Suprapubic skin (tissue), 4 donors: ENCODE results near the gene RFC1. TPM values are rescaled to one million over a fixed set of nuclear protein-coding genes. Genes with fewer than 3 reads are reported as not detected.
"Not testable (repeated sequence)": the region's sequence is repeated elsewhere in the genome, so short reads cannot be mapped to it uniquely, and the experiment has no call there.

ENCODE experiments used
- DNase-seq, 2 donors: peaks; one replicate each; pipeline ENCODE4 v3.0.0-alpha.2; 2019; ENCODE audit warnings: low spot score in 2 of 2
- H3K27ac ChIP-seq: fragments of 200-600 bp; sonication (generic); one replicate; pipeline ENCODE4 v1.5.1; 2019
- H3K27me3 ChIP-seq: fragments of 200-600 bp; sonication (generic); one replicate; pipeline ENCODE4 v1.5.1; 2019
- H3K36me3 ChIP-seq: fragments of 200-600 bp; sonication (generic); one replicate; pipeline ENCODE4 v1.5.1; 2019
- H3K4me1 ChIP-seq: fragments of 200-600 bp; sonication (generic); one replicate; pipeline ENCODE4 v1.5.1; 2019
- H3K4me3 ChIP-seq: fragments of 200-600 bp; sonication (generic); one replicate; pipeline ENCODE4 v1.5.1; 2019; ENCODE audit warnings: mild to moderate bottlenecking
- H3K9me3 ChIP-seq: fragments of 200-600 bp; sonication (generic); one replicate; pipeline ENCODE4 v1.5.1; 2019
- CTCF ChIP-seq, 2 donors: fragments of 200-600 bp in 1 of 2; fragments of 450-650 bp in 1 of 2; sonication (generic) in 1 of 2; IDR thresholded peaks; one replicate each; pipeline ENCODE4 v1.5.1; 2016 to 2019; ENCODE audit warnings: antibody characterized with exemption in 2 of 2, mild to moderate bottlenecking in 1 of 2, moderate library complexity in 1 of 2
- EP300 ChIP-seq: sonication (generic); formaldehyde crosslinking; IDR thresholded peaks from one replicate; pipeline ENCODE4 v1.6.1; 2017; ENCODE audit warnings: antibody characterized with exemption
- POLR2A ChIP-seq, 2 donors: fragments of 450-650 bp; IDR thresholded peaks; one replicate each; pipeline ENCODE4 v1.6.1; 2017; ENCODE audit warnings: antibody characterized with exemption in 2 of 2, mild to moderate bottlenecking in 2 of 2, moderate library complexity in 2 of 2
- POLR2AphosphoS5 ChIP-seq, 3 donors: sonication (generic); formaldehyde crosslinking; IDR thresholded peaks; one replicate each; pipeline ENCODE4 v1.6.1; 2017; ENCODE audit warnings: antibody characterized with exemption in 3 of 3
- WGBS: methylation state at CpG from one replicate; pipeline ENCODE4 v1.1.5; 2018; 5-methylcytosine and 5-hydroxymethylcytosine counted together
- total RNA-seq, 4 donors: library from RNA; depleted of rRNA; stranded (reverse); fragments of >200 nt; gene quantifications; one replicate each; pipeline ENCODE4 v1.1.0, GENCODE V29; 2016

RFC1 gene
- 10 to 100 TPM; 24.9 to 40.1 (median 27.0) TPM for total RNA-seq

DNA sequence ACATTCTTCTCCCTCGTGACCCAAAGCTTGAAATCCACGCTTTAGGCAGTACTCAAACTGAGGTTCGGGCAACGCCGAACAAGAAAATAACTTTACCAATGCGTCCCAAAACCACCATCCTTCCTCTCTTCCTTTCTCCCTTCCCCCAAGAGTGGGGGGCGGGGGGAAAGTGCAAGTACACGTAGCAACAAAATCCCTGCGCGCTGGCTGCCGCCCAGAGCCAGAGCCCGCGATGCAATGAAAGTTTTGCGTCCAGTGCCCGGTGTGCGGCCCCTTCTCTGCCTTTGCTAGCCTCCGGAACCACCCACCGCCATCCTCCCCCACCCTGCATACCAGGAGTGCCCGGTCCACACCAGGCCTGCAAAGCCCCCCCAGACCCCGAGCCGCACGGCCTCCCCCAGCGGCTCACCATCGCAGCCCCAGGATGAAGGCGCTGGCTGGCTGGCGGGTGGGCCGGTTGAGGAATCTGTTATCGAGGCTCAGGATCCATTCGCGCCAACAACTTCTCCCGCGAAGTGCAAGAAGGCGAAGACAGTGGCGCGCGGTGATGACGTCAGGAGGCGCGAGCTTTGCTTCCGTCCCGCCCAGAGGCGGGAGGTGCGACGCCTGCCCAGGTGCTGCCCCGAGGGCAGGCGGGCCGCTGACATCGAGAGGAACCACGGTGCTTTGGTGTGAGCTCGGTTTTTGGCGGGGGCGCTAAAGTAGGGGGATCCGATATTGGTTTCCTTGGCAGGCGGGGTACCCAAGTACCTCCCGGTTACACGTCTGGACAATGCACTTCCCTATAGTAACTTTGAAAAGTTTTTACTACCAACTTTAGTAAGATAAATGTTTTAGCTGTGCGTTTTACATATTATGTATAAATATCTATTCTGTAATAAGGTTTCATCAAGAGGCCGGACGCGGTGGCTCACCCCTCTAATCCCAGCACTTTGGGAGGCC lies at the start of gene RFC1:
Gene RFC1 (minus strand): TSS at position 533 of the 942 bp plus-strand sequence. CDS start 121 bp downstream, at position 412.
- peak within 1 kb of the TSS; percentile 83 for H3K4me3 ChIP-seq
- DNase-seq = peak; percentile 95 to 97
- WGBS = 4% methylated on average over 38 of the region's 60 CpGs
- peaks cover 19% of the 10 kb centered on the region for H3K4me1 ChIP-seq
- TF ChIP-seq POLR2A (IDR thresholded peaks at IDR 0.05) (peak; percentile 43 to 47), POLR2AphosphoS5 (IDR thresholded peaks at IDR 0.05) (peak; percentile 5 to 95 (median 23)), EP300 (no peak)
- no peaks in the 10 kb centered on the region for H3K27me3 ChIP-seq
- no peaks in the 10 kb centered on the region for H3K36me3 ChIP-seq
- no peaks in the 10 kb centered on the region for H3K9me3 ChIP-seq
- peak within 1 kb of the TSS; percentile 82 for H3K27ac ChIP-seq

- no peak for TF ChIP-seq POLR2AphosphoS5 (IDR thresholded peaks at IDR 0.05)
- TF ChIP-seq POLR2A (IDR thresholded peaks at IDR 0.05) = no peak
- DNase-seq = no peak
- no peak overlapping the region for H3K4me3 ChIP-seq
- no peaks in the 10 kb centered on the region for H3K27me3 ChIP-seq
- H3K4me1 ChIP-seq = no peaks in the 10 kb centered on the region
- no peak overlapping the region for H3K27ac ChIP-seq
- no peaks in the 10 kb centered on the region for H3K9me3 ChIP-seq
- 43% methylated on average over 2 of the region's 2 CpGs for WGBS
- H3K36me3 ChIP-seq = no peaks in the 10 kb centered on the region
Measured at GRCh38 chr4:39415678-39416283, 49.6 kb upstream of the RFC1 start.

GRCh38 chr4:39411561-39411960 lies 45.4 kb upstream of the RFC1 start:
- not testable (repeated sequence) for H3K9me3 ChIP-seq, DNase-seq, H3K36me3 ChIP-seq, H3K27ac ChIP-seq, H3K27me3 ChIP-seq, H3K4me1 ChIP-seq, H3K4me3 ChIP-seq
- WGBS = 89% methylated on average over 8 of the region's 8 CpGs

GRCh38 chr4:39410415-39410814 lies 44.3 kb upstream of the RFC1 start:
- Histone ChIP-seq H3K9me3 (no peaks in the 10 kb centered on the region), H3K27ac (no peak overlapping the region), H3K27me3 (no peaks in the 10 kb centered on the region), H3K4me1 (no peaks in the 10 kb centered on the region), H3K4me3 (no peak overlapping the region), H3K36me3 (no peaks in the 10 kb centered on the region)
- TF ChIP-seq POLR2A (IDR thresholded peaks at IDR 0.05) (no peak), CTCF (IDR thresholded peaks at IDR 0.05) (no peak), EP300 (no peak), POLR2AphosphoS5 (IDR thresholded peaks at IDR 0.05) (no peak)
- no peak for DNase-seq
- WGBS = 35% methylated on average over 5 of the region's 5 CpGs

- H3K4me3 ChIP-seq = no peak overlapping the region
- no peak for DNase-seq
- TF ChIP-seq EP300 = no peak
- TF ChIP-seq CTCF (IDR thresholded peaks at IDR 0.05) = no peak
- TF ChIP-seq POLR2AphosphoS5 (IDR thresholded peaks at IDR 0.05) = no peak
- no peak for TF ChIP-seq POLR2A (IDR thresholded peaks at IDR 0.05)
Measured at GRCh38 chr4:39407584-39407885, 41.4 kb upstream of the RFC1 start.

GRCh38 chr4:39406763-39407583 lies 40.8 kb upstream of the RFC1 start, which contains the start of gene KLB:
TSS of gene KLB (plus strand) at chr4:39406930. CDS start at chr4:39406950, 20 bp downstream.
- H3K36me3 ChIP-seq = no peaks in the 10 kb centered on the region
- no peak within 1 kb of the TSS for H3K4me3 ChIP-seq
- H3K27me3 ChIP-seq = no peaks in the 10 kb centered on the region
- no peaks in the 10 kb centered on the region for H3K4me1 ChIP-seq
- DNase-seq = no peak
- no peak within 1 kb of the TSS for H3K27ac ChIP-seq
- no peak for TF ChIP-seq POLR2A (IDR thresholded peaks at IDR 0.05)
- no peak for TF ChIP-seq POLR2AphosphoS5 (IDR thresholded peaks at IDR 0.05)
- TF ChIP-seq EP300 = no peak
- H3K9me3 ChIP-seq = no peaks in the 10 kb centered on the region
- 53% methylated on average over 12 of the region's 12 CpGs for WGBS

More at GRCh38 chr4:39407584-39407885, 41.4 kb upstream of the RFC1 start:
- whole genome bisulfite sequencing = 47% methylated on average over 1 of the region's 1 CpG
- Histone ChIP-seq H3K4me1 (no peaks in the 10 kb centered on the region), H3K27me3 (no peaks in the 10 kb centered on the region), H3K27ac (no peak overlapping the region), H3K36me3 (no peaks in the 10 kb centered on the region), H3K9me3 (no peaks in the 10 kb centered on the region)

GRCh38 chr4:39401640-39402039 lies 35.5 kb upstream of the RFC1 start:
- H3K4me3 ChIP-seq, H3K9me3 ChIP-seq, H3K27me3 ChIP-seq, H3K4me1 ChIP-seq, H3K36me3 ChIP-seq, DNase-seq, H3K27ac ChIP-seq: not testable (repeated sequence)
- 77% methylated on average over 6 of the region's 6 CpGs for WGBS
